GM18505 (cell line): Measurements from ENCODE around the gene CEP128.

Experiments used
- ATAC-seq: cut with Tn5 transposase; IDR thresholded peaks from one replicate; pipeline ENCODE4 v1.9.1; 2021; ENCODE audit not compliant: unreplicated experiment
- POLR2A ChIP-seq: IDR thresholded peaks from 4 replicates; pipeline ENCODE4 v1.6.1; 2011; ENCODE audit warnings: borderline replicate concordance; ENCODE audit not compliant: insufficient read depth, insufficient read length; ENCODE audit errors: extremely low read depth

Gene CEP128

GRCh38 chr14:80483331-80483730 is 458.2 kb downstream of the CEP128 start:
- no peak for TF ChIP-seq POLR2A
- no peak for ATAC-seq

- no peak for TF ChIP-seq POLR2A
- no peak for ATAC-seq
These were observed 464.0 kb downstream of the CEP128 start for GRCh38 chr14:80477388-80478160.

- no peak for ATAC-seq
- TF ChIP-seq POLR2A: no peak
These were observed 466.5 kb downstream of the CEP128 start for GRCh38 chr14:80475074-80475473.

GRCh38 chr14:80468331-80469122 is 473.0 kb downstream of the CEP128 start:
- ATAC-seq: no peak
- TF ChIP-seq POLR2A: no peak

GRCh38 chr14:80465546-80466220 is 475.9 kb downstream of the CEP128 start:
- TF ChIP-seq POLR2A: no peak
- no peak for ATAC-seq

GRCh38 chr14:80464531-80465149 is 476.9 kb downstream of the CEP128 start:
- no peak for ATAC-seq
- TF ChIP-seq POLR2A: no peak

- no peak for ATAC-seq
- no peak for TF ChIP-seq POLR2A
These were observed 485.3 kb downstream of the CEP128 start for GRCh38 chr14:80456209-80456608.

GRCh38 chr14:80455031-80455430 is 486.5 kb downstream of the CEP128 start:
- TF ChIP-seq POLR2A: no peak
- ATAC-seq: no peak

- ATAC-seq: no peak
- TF ChIP-seq POLR2A: no peak
These were observed 493.3 kb downstream of the CEP128 start for GRCh38 chr14:80448267-80448666.

- ATAC-seq: no peak
- TF ChIP-seq POLR2A: no peak
These were observed 494.1 kb downstream of the CEP128 start for GRCh38 chr14:80447392-80447791.
